HG02852 (cell line): ENCODE results near the gene SLC25A17.
"Not testable (repeated sequence)": the region's sequence is repeated elsewhere in the genome, so short reads cannot be mapped to it uniquely, and the experiment has no call there.

Experiments used
- ATAC-seq: cut with Tn5 transposase; IDR thresholded peaks from one replicate; pipeline ENCODE4 v1.9.1; 2021; ENCODE audit warnings: mild to moderate bottlenecking, moderate library complexity; ENCODE audit not compliant: unreplicated experiment

SLC25A17 gene

DNA sequence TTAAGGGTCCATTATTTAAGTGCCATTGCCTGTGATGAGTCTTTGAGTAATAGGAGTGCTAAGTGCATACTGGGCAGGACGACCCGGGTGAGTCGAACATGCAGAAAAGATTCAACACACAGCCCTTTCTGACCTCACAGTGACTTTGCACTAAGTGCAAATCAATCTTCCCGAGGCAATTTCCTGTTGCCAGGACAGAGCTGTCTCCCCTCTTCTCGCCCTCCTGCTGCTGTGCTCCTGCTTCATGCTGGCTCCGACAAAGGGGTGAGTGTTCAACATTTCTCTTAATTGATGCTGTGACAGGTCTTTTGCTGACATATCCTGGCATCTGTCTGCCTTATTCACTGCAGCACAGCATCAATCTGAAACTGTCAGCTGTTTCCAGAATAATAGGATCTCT lies 97.9 kb downstream of the SLC25A17 start:
- no peak for ATAC-seq

DNA sequence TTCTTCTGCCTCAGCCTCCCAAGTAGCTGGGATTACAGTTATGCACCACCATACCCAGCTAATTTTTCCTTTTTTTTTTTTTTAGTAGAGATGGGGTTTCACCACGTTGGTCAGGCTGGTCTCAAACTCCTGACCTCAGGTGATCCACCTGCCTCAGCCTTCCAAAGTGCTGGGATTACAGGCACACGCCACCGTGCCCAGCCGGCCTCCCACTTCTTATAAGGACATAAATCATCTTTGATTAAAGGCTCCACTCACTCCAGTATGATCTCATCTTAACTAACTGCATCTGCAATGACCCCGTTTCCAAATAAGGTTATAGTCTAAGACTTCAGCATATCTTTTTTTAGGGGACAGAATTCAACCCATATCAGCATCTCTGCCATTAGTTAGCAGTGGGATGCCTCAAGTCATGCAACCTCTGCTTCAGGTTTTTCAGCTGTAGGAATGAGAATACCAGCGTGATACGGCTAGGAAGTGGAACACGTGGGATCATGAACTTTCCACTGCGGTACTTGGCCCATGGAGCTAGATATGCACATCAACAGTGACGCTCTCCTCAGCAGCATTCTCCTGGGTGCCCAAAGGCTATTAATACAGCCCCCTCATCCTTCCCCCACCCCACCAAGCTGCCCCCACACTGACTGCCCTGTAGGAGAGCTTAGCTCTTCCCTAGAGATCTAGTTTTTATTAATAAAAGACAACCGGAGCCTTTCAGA lies 98.4 kb downstream of the SLC25A17 start:
- no peak for ATAC-seq

DNA sequence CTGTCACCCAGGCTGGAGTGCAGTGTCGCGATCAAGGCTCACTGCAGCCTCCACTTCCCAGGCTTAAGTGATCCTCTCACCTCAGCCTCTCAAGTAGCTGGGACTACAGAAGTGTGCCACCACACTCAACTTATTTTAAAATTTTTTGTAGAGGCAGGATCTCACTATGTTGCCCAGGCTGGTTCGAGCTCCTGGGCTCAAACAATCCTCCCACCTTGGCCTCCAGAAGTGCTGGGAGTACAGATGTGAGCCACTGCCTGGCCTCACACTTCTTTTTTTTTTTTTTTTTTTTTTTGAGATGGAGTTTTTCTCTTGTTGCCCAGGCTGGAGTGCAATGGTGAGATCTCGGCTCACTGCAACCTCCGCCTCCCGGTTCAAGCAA lies 99.0 kb downstream of the SLC25A17 start:
- not testable (repeated sequence) for ATAC-seq
